SK-N-DZ (cell line): ENCODE measurements around the gene GHRH.

Experiments used
- DNase-seq: peaks from one replicate; pipeline ENCODE4 v3.0.0-alpha.2; 2015; ENCODE audit warnings: low spot score

The GHRH gene

DNA sequence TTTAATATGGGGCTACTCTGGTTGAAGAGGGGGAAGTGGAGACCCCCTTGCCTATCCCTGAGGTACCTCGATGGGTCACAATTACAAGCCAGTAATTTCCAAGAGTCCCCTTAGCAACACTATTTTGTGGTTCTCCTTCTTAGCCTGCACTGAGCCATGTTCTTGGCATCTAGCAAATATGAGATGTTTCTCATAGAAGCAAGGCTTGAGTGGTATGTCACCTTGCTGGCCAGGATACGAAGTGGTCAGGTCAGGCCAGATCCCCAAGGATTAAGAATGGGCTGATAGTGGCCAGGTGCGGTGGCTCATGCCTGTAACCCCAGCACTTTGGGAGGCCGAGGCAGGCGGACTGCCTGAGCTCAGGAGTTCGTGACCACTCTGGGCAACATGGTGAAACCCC is 2.1 kb upstream of the GHRH start:
- DNase-seq, result no peak

DNA sequence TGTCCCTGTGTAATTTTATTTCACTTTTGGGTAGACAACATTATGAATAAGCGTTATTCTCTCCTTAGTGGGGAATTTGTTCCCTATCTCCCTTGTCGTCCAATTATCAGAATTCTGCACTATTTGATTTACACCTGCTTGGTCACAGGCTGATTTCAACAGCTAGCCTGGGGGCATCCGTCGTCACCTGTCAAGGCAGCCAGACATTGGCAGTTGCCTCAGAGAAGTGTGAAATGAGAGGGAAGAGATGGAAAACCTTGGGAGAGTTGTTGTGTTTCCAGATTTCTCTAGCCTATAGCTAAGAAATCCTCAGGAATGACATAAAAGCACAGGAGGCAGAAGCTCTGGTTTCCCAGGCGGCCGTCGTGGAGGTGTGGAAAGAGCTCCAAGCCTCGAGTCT is 891 bp upstream of the GHRH start:
- DNase-seq, result no peak

DNA sequence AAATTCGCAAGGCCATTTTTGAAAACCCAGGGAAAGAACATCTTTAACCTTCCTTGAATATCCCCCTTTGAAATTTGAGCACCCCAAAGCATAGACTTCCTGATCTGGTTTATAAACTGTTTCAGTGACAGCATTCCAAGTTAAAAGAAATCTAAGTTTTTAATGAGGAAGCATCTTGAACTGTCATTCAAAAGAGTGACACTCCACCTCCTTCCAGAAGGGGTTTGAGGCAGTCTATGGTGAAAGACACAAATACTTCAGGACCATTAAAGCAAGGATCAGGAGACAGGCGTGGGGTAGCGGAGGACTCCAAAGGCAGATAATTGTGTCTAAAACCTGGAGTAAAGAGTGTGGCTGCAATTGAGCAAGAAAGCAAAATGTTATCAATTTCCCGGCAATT is 691 bp downstream of the GHRH start:
- no peak for DNase-seq

DNA sequence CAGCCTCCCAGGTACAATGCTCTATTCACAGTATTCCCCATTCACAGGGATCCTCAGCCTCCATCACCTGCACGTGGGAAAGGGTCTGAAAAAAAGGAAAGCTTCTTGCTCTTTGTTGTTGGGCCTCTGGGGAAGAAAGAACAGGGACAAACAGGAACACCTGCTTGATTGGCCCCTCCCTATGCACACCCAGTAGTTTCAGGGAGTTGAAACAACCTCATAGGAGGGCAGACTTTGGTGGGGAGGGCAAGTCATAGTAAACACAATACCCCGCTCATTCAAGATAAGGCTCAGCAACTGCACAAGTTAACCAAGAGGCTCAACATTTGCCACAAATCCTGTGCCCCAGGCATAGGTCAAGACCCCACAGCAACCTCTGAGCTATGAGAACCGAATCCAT is 1.7 kb downstream of the GHRH start:
- DNase-seq, result no peak

DNA sequence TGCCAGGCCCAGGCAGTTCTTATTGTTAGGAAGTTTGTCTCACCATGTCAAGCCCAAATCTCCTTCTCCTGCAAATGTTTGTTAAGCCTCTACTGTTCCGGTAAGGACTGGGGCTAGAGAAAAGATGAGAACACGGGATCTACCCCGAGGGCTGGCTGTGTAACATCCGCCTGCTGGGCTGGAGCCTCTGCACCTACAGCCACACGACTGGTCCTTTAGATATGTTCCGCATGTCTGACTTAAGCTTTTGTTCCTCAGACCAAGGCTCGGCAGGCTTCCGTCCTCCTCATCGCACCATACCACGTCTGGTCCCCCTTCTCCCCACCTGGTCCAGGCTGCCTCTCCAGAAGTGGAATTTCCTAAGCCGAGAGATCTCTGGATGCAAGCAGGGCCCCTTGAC is 2.6 kb downstream of the GHRH start:
- no peak for DNase-seq

DNA sequence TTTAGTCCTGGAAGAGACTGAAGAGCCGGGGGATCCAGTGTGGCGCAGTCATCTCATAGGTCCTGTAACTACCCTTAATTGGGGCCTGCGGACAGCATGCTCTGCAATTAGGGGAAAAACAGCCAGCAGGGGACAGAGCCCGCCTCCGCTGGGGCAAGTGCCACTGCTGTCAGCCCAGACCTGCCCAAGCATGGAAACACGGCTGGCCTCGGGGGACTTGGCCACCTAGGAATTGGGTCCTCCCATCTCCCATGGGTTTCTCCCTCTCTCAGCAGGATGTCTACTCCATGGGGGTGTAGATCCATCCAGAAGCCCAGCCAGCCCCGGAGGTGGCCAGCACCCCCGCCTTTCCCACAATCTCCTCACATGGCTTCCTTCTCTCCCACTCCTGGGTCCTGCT is 3.6 kb downstream of the GHRH start:
- peak; percentile 78 for DNase-seq

DNA sequence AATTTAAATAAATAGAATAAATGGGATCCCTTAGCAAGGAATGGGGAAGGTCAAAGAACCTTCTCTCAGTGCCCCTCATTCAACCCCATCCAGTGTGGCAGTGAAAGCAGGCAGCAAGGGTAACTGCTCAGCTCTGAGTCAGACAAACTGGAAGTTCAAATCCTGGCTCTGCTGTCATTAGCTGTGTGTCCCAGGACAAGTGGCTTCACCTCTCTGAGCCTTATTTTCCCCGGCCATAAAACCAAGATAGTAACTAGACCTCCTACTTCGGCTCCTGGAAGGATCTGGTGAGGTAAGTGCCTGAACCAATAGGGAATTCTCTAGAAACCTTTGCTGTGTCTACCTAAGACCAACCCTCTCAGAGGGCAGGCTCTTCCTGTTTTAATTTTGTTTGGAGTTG is 4.1 kb downstream of the GHRH start:
- no peak for DNase-seq

DNA sequence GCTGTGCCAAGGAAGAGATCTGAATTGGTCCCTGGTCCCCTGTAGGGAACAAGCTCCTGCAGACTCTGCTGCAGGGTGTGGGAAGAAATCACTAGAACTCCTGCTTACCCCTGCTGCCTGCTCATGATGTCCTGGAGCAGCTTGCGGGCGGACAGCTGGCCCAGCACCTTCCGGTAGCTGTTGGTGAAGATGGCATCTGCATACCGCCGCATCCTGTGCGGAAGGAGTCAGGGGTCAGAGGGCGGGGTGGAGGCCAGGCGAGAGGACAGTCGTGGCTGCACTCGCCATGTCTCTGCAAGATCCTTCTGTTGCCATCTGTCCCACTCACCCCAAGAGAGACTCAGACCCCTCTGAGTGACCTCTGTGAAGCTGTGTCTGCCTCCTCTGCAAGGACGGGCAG is 5.3 kb downstream of the GHRH start:
- no peak for DNase-seq

DNA sequence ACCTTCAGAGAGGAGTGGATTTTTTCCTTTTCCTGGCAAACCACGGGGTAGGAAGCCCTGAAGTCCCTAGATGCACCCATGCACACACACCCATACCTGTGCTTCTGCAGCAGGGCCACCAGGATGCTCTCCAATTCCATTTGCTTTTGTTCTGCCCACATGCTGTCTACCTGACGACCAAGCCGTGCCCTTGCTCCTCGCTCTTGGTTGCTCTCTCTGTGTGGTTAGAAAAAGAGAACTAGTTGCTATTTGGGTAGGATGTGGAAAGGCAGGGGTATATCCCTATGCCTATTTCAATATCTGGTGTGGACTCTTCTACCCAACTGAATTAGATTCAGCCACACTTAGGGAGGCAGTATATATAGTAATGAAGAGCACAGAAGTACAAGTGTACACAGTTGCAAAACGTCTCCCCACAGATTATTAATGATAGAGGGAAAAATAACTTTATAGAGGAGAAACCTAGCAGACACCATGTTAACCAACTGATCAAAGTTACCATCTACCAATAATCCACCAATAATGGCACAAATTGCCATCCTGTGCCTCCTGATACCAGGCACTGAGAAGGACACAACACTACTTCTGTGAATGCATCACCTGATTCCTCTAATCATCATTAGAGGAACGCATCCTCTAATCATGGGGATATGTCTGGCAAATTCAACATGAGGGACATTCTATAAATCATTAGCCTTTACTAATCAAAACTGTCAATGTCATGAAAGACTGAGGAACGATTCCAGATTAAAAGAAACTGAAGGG is 7.3 kb downstream of the GHRH start:
- no peak for DNase-seq

DNA sequence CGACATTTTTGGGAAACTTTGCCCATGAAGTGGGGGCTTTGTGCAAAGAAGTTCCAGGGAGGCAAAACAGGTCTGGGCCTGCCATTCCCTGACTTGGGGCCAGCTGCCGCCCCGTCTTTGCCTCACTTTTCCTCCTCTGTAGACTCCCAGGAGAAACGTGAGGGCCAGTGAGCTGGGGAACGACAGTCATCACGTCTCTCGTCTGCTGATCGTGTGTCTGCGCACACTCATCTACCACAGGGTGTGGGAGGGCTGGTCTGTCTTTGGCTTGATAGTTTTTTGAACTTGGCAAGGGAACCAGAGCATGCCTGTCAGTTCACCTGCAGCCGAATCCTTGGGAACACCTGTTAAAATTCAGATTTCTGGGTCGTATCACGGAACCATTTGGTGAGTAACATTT is 8.5 kb downstream of the GHRH start:
- DNase-seq, result no peak

DNA sequence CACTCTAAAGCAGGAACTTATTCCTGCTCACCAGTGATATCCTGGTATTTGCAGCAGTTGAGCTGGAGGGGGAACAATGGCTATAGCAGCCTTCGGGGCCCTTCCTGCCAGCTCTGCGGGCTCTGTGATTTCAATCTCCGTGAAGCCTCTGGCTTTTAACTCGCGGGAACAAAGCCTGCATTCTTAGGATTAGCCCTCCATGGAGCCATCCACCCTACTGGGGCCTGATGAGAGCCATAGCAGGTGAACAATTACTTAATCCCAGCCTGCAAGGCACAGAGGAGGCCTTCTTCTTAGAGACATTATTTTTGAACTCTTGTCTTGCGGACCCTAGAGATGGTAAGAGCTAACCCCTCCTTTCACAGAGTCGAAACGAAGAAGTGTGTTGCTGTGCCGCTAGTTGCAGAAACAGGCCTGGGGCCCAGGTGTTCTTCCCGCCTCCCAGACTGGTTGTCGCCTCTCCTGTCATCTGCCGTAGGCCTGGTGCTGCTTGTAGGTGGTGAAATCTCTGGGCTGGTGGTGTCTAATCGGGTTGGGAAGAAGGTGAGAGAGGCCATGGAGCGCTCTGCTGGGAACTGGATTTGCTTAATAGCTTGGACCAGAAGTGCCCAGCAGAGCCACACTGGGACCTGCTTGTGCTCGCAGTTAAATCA is 9.7 kb downstream of the GHRH start:
- DNase-seq, result peak; percentile 66

DNA sequence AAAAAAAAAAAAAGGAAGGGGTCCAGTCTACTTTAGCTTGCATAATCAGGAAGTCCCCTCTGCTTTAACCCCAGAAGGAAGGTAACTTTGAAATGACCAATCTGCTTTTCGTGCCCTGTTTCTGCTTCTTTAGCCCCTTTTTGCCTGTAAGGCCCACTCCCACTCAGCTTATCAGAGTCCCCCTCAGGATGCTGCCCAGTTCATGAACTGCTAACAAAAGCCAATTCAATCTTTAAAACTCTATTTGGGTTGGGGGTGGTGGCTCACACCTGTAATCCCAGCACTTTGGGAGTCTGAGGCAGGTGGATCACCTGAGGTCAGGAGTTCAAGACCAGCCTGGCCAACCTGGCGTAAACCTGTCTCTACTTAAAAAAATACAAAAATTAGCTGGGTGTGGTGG is 12.3 kb downstream of the GHRH start:
- DNase-seq, result no peak

DNA sequence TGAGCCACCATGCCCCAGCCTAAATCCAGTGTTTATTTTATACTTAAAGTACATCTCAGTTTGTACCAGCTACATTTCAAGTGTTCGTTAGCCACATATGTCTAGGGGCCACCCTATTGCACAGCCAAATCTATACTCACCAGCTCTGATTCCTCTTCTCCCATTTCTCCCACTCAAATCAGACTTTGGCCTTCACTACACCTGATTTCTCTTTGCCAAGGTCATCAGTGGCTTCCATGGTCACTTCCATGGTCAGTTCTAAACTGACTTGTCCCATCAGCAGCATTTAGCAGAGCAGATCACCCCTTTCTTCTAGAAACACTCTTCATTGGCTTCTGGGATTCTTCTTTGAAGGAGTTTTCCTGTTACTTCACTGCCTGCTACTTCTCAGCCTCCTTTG is 14.1 kb downstream of the GHRH start:
- no peak for DNase-seq

DNA sequence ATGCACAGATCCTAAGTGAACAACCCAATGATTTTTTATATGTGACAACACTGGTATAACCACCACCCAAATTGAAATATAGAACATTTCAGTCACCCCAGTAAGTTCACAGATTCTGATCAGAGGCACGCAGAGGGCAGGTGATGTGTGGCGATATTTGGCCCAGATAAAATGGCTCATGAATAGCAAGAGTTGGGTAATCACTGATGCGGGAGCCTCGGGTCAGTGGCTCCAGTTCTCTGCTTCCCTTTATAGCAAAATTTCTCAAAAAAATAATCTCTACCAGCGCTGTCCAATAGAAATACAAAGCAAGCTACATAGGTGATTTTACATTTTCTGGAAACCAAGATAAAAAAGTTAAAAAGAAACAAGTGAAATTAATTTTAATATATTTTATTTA is 14.9 kb downstream of the GHRH start:
- DNase-seq, result no peak

DNA sequence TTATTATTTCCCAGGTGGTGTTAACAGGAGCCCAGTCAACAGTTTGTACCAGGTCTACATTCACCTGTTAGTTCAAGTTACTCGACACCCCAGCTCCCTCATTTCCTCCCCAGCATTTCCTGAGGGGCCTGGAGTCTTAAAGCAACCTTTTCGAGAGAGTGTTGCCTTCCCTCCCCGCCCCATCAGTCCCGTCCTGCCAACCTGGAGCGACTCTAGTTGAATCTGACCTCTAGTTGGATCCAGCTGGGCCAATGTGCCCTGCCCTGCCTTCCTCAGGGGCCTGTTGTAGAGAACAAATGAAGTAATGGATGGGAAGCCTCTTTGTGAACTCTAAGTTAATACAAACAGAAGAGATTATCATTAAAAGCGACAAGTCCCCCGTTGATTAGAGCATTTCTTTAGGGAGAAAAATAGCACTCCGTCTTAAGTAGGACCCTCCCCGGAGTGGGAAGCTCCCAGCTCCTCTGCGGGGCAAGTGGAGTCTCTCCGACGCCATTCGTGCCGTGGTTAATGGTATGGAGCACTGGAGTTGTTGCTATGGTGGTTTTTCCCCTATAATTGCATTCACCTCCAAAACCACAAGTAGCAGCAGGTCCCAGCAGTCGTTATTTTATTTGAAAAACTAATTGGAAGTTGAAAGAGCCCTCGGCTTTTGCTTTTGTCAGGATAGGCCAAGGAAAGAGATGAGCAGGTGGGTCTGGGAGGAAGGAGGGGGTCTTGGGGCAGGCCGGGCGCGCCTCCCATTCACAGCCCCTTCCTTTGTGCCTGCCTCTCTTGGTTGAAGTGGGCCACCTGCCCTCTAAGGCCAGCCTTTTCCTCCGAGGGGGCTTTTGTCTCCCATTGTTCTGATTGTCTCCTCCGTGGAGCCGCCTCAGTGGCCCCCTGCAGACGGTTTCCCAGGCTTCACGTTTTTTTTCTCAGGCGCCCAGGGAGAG is 16.1 kb downstream of the GHRH start:
- no peak for DNase-seq

DNA sequence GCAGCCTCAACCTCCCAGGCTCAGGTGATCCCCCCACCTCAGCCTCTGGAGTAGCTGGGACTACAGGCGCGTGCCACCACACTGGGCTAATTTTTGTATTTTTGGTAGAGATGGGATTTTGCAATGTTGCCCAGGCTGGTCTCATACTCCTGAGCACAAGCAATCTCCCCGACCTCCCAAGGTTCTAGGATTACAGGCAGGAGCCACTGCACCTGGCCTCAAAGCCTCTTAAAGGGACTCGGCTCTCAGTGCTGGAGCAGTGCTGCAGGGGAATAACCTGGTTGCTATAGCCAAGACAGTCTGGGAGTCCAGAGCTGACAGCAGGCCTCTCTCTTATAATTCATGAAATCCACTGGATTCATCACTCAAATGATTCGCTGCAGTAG is 17.0 kb downstream of the GHRH start:
- no peak for DNase-seq

DNA sequence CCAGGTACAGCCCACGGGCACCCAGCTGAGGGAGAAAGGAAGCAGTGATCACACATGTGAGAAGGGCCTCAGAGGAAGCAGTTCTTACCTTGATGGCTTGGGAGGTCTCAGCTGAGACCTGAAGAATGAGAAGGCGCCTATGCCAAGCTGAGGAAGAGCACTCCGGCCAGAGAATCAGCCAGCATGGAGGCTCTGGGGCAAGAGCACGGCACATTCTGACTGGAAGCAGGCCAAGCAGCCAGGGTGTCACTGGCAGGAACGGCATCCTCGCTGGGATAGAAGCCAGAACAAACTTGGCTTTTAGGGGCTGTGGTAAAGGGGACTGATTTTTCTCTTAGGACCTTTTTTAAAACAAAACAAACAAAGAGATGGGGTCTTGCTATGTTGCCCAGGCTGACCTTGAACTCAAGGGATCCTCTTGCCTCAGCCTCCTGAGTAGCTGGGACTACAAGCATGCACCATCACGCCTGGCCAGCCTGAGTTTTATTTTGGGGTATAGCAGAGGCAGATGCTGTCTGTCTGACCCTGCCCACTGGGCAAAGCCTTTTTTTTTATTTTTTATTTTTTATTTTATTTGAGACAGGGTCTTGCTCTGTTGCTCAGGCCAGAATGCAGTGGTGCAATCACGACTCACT is 17.6 kb downstream of the GHRH start:
- no peak for DNase-seq

DNA sequence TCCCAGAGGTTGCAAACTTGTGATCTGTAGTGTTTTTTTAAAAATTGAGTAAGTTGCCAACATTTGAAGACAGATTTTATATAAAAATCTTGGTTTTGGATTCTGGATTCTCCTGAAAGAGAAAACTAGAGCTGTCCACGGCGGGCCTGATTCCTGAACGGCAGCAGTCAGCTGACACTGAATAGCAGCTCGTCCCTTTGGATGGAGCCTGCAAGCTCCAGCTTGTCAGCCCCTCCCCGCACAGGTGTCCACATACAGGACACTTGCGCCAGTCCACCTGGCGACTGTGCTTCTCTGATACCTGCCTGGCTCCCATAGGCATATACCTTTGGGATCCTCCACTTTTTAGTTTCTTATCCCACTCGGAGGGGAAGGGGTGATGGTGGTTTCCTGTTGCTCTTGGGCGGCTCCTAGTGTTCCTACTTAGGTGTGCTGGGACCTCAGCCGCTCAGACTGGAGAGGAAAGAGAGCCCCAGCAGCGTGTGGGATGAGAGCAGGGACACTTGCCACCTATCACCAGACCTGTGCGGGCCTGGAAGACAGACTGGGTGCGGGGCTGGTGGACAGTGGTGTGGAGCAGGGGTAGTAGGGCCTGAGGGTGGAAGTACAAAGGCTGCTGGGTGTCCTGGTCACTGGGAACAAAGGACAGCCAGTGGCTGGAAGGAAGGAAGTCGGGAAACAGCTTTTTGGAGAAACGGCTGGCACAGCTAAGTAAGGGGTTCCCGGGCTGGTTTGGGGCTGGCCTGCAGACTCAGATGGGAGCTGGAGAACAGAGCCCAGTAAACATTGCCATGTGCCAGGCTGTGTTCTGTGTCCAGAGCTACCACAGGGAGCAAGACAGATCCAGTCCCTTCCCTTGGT is 18.3 kb downstream of the GHRH start:
- DNase-seq, result no peak

DNA sequence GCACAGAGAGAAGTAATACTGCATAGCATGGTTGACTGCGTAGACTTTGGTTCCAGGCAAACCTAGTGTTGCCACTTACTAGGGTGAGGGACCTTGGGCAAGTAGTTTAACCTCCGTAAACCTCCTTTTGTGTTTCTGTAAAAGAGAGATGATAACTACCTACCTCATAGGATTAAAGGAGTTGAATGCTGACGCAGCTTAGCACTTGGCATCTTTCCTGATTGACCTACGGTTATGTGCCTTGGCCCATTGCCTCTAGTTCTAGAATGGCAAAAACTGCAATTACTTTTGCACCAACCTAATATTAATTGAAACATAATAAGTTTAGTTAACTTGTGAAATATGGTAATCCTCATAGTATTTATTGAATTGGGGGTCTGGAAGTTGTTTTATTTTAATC is 19.1 kb downstream of the GHRH start:
- no peak for DNase-seq

DNA sequence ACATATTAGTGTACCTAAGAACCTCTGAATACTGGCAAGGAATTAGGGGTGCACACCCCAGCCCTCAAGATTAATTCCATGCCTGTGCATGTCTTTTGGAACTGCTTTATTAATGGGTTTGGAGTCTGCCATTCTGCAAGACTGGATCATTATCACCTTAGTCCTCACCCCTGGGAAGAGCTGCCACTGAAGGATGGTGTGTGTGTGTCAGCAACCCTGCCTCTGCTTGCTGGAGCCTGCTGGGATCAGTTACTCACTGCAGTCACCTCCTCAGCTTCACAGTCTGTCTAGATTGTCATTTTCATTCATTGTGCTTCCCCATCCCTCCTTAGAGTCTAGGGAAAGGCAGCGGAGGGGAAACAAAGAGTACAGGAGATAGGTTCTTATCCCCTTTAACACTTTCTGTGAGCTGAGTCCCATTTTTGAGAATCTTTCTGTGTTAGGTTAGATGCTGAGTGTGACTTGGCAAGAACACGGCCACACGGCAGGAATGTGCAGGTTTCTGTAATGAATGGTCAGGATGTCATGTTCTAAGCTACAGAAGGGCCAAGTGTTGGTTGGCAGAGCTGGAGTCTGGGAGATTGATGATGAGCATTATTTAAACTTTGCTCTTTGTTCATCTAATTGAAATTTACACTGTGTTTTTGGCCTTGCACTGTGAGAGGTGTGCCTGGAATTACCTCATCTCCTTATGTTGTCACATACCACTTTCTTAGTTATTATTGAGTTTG is 21.1 kb downstream of the GHRH start:
- DNase-seq, result no peak
